ENCODE data around the gene FGR.
"Not testable (repeated sequence)": the region's sequence is repeated elsewhere in the genome, so short reads cannot be mapped to it uniquely, and the experiment has no call there.

Gene FGR

DNA sequence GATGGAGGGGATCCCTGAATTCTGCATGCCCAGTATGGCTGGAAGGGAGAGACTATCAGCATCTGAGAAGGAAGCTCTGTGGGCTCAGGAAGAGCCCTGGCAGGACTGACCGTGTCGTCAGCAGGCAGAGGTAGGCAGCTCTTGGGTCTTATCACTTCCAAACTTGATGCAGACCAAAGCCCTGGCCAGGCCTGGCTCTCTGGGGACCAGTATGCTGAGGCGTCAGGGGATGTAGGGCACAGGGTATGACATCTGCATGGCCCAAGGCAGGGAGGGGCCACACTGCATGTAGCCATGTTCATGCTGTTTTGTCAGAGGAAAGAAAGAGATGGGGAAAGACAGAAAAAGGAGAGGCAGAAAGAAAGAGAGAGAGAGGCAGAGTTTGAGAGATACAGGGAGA lies 6.3 kb downstream of the FGR start:
- DNase-seq (ENCODE audit: low spot score) = no peak
- TF ChIP-seq, protein P1, sequence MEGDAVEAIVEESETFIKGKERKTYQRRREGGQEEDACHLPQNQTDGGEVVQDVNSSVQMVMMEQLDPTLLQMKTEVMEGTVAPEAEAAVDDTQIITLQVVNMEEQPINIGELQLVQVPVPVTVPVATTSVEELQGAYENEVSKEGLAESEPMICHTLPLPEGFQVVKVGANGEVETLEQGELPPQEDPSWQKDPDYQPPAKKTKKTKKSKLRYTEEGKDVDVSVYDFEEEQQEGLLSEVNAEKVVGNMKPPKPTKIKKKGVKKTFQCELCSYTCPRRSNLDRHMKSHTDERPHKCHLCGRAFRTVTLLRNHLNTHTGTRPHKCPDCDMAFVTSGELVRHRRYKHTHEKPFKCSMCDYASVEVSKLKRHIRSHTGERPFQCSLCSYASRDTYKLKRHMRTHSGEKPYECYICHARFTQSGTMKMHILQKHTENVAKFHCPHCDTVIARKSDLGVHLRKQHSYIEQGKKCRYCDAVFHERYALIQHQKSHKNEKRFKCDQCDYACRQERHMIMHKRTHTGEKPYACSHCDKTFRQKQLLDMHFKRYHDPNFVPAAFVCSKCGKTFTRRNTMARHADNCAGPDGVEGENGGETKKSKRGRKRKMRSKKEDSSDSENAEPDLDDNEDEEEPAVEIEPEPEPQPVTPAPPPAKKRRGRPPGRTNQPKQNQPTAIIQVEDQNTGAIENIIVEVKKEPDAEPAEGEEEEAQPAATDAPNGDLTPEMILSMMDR (IDR thresholded peaks at IDR 0.05; ENCODE audit: extremely low read depth, insufficient read depth, missing control alignments) = no peak
- in situ Hi-C loops (cut with MboI; ENCODE audit: low pct_unique_long_range_greater_than_20kb, low sequenced_read_pairs, unreplicated experiment) = no loop called here

- DNase-seq (ENCODE audit: low spot score); in situ Hi-C loops (cut with MboI; ENCODE audit: low pct_unique_long_range_greater_than_20kb, low sequenced_read_pairs, unreplicated experiment): not testable (repeated sequence)
Measured at GRCh38 chr1:27627733-27628132, 7.3 kb downstream of the FGR start.

- no peak for DNase-seq (ENCODE audit: low spot score)
- TF ChIP-seq, protein P1 (IDR thresholded peaks at IDR 0.05; ENCODE audit: extremely low read depth, insufficient read depth, missing control alignments) = no peak
- in situ Hi-C loops (cut with MboI; ENCODE audit: low pct_unique_long_range_greater_than_20kb, low sequenced_read_pairs, unreplicated experiment) = no loop called here
Measured at GRCh38 chr1:27627061-27627460, 7.9 kb downstream of the FGR start.

GRCh38 chr1:27626031-27626935 lies 8.7 kb downstream of the FGR start:
- no peak for DNase-seq (ENCODE audit: low spot score)
- in situ Hi-C loops (cut with MboI; ENCODE audit: low pct_unique_long_range_greater_than_20kb, low sequenced_read_pairs, unreplicated experiment) = no loop called here
- TF ChIP-seq, protein P1 (IDR thresholded peaks at IDR 0.05; ENCODE audit: extremely low read depth, insufficient read depth, missing control alignments) = no peak

DNA sequence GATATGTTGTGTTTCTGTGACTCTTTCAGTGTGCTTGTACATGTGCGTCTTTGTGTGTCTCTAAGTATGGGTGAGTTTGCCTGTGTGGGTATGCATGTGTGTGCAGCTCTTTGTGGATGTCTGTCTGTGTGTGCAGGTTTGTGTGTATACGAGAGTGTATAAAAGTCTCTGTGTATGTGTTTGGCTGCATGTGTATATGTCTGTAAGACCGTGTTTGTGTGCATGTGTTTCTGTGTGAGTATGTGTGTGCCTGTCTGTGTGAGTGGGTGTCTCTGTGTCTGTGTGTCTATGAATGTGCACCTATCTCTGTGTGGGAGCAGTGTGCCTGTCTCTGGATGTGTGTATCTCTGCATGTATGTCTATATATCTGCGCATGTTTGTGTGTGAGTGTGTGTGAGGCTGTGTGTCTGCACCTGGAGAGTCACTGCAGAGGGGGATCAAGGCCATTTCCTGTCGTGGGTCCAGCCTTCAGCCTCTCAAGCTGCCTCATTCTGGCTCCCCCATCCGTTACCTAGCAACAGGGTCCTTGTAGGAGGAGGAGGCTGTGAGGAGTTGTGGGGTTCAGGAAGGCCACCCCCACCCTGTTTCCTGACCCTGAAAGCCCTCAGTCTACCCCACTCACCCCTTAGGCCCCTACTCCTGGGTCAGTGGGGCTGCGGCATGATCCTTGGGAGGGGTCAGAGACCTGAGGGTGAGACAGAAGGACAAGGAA lies 10.4 kb downstream of the FGR start:
- TF ChIP-seq, protein P1 (IDR thresholded peaks at IDR 0.05; ENCODE audit: extremely low read depth, insufficient read depth, missing control alignments) = no peak
- in situ Hi-C loops (cut with MboI; ENCODE audit: low pct_unique_long_range_greater_than_20kb, low sequenced_read_pairs, unreplicated experiment) = no loop called here
- DNase-seq (ENCODE audit: low spot score) = no peak

DNA sequence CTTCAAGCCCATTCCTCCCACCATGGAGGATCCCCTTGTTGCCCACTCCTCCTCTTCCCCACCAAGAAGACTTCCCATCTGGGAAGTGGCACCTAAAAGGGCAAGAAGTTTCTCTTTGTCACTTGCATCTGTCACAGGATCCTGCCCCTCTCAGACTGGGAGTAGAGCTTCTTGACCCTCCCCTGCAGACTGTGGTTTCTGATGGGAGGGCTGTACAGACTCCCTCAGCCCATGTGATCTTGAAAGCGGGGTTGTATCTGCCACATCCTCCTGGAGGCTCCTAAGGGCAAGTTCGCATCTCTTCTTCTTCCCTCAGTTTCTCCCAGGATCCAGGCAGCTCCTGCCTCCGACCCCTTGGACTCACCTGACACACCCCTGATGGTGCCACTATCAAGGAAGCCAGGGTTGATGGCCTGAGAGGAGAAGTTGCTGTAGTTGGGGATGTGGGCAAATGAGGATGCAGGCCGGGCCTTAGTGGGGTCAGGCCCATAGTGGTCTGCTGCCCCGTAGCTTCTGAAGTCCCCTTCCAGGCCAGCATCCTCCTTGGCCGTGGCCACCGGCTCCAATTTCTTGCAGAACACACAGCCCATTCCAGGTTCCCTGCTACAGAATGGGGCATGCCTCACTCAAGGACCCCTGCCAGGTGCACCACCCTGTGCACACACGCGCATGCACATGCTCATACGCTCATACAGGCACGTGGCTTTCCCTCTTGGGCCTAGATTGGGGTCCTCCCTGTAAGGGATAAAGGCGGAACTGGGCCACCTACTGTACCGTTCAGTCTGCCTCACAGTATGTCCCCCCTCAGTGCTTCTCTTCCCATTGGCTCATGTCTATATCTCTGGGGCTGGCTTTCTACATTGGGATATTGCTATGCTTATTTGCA lies 11.4 kb downstream of the FGR start:
- in situ Hi-C loops (cut with MboI; ENCODE audit: low pct_unique_long_range_greater_than_20kb, low sequenced_read_pairs, unreplicated experiment) = no loop called here
- TF ChIP-seq, protein P1 (IDR thresholded peaks at IDR 0.05; ENCODE audit: extremely low read depth, insufficient read depth, missing control alignments) = no peak
- no peak for DNase-seq (ENCODE audit: low spot score)

Data from GM13977 (cell line).